Liver (tissue), 3 donors: Measurements from ENCODE around the gene FAM136A.

ENCODE experiments used
- FOXA1 ChIP-seq: IDR thresholded peaks from 2 replicates; pipeline ENCODE4 v1.6.1; 2016; ENCODE audit warnings: antibody characterized with exemption
- GABPA ChIP-seq, 2 donors: IDR thresholded peaks in 1 of 2; conservative IDR thresholded peaks in 1 of 2; 2 replicates each; pipeline ENCODE4 v1.6.1; 2016; ENCODE audit warnings: antibody characterized with exemption in 2 of 2, mild to moderate bottlenecking in 1 of 2, moderate library complexity in 1 of 2
- HNF4G ChIP-seq: IDR thresholded peaks from 2 replicates; pipeline ENCODE4 v1.6.1; 2016; ENCODE audit warnings: antibody characterized with exemption
- RXRA ChIP-seq, 2 donors: IDR thresholded peaks; 2 replicates each; pipeline ENCODE4 v1.6.1; 2017 to 2018; ENCODE audit warnings: antibody characterized with exemption in 2 of 2, mild to moderate bottlenecking in 1 of 2
- SP1 ChIP-seq: IDR thresholded peaks from 2 replicates; pipeline ENCODE4 v1.6.1; 2018; ENCODE audit warnings: antibody characterized with exemption, mild to moderate bottlenecking
- YY1 ChIP-seq: IDR thresholded peaks from 2 replicates; pipeline ENCODE4 v1.6.1; 2016; ENCODE audit warnings: antibody characterized with exemption, mild to moderate bottlenecking
- TF ChIP-seq, protein P1 (sequence below): fragments of 150-350 bp; IDR thresholded peaks from 2 replicates; pipeline ENCODE4 v1.5.1; 2017; ENCODE audit warnings: improper control_type of control experiment, low read depth, low read length; ENCODE audit not compliant: missing input control
- TF ChIP-seq, protein P2 (sequence below): IDR thresholded peaks from 2 replicates; pipeline ENCODE4 v1.6.1; 2016; ENCODE audit warnings: antibody characterized with exemption
- TF ChIP-seq, protein P3 (sequence below): IDR thresholded peaks from 2 replicates; pipeline ENCODE4 v1.6.1; 2016; ENCODE audit warnings: antibody characterized with exemption
- TF ChIP-seq, protein P4 (sequence below): IDR thresholded peaks from 2 replicates; pipeline ENCODE4 v1.6.1; 2016; ENCODE audit warnings: antibody characterized with exemption, mild to moderate bottlenecking
- TF ChIP-seq, protein P5 (sequence below): IDR thresholded peaks from 2 replicates; pipeline ENCODE4 v1.6.1; 2016; ENCODE audit warnings: antibody characterized with exemption
- donor health status: healthy.
- donor health status: healthy.

DNA sequence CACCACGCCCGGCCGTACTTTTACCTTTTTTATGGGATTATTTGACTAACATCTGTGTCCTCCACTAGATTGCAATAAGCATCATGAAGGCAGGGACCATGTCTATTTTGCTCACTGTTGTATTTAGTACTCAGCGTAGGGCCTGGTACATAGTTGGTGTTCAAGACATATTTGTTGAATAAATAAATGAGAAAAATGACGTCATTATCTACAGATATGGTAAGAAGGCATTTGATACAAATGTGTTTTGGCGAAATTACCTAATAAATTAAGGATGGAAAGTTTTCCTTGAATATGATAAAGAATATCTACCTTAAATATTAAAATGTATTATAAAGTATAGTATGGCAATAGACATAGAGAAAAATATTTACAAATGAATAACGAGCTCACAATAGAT, 24.0 kb upstream of the FAM136A start:
- TF ChIP-seq, protein P1, sequence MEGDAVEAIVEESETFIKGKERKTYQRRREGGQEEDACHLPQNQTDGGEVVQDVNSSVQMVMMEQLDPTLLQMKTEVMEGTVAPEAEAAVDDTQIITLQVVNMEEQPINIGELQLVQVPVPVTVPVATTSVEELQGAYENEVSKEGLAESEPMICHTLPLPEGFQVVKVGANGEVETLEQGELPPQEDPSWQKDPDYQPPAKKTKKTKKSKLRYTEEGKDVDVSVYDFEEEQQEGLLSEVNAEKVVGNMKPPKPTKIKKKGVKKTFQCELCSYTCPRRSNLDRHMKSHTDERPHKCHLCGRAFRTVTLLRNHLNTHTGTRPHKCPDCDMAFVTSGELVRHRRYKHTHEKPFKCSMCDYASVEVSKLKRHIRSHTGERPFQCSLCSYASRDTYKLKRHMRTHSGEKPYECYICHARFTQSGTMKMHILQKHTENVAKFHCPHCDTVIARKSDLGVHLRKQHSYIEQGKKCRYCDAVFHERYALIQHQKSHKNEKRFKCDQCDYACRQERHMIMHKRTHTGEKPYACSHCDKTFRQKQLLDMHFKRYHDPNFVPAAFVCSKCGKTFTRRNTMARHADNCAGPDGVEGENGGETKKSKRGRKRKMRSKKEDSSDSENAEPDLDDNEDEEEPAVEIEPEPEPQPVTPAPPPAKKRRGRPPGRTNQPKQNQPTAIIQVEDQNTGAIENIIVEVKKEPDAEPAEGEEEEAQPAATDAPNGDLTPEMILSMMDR, result no peak
- TF ChIP-seq, protein P2, sequence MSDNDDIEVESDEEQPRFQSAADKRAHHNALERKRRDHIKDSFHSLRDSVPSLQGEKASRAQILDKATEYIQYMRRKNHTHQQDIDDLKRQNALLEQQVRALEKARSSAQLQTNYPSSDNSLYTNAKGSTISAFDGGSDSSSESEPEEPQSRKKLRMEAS, result no peak
- TF ChIP-seq RXRA (IDR thresholded peaks at IDR 0.05), result no peak
- TF ChIP-seq, protein P3, sequence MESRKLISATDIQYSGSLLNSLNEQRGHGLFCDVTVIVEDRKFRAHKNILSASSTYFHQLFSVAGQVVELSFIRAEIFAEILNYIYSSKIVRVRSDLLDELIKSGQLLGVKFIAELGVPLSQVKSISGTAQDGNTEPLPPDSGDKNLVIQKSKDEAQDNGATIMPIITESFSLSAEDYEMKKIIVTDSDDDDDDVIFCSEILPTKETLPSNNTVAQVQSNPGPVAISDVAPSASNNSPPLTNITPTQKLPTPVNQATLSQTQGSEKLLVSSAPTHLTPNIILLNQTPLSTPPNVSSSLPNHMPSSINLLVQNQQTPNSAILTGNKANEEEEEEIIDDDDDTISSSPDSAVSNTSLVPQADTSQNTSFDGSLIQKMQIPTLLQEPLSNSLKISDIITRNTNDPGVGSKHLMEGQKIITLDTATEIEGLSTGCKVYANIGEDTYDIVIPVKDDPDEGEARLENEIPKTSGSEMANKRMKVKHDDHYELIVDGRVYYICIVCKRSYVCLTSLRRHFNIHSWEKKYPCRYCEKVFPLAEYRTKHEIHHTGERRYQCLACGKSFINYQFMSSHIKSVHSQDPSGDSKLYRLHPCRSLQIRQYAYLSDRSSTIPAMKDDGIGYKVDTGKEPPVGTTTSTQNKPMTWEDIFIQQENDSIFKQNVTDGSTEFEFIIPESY, result no peak
- no peak for TF ChIP-seq GABPA (IDR thresholded peaks at IDR 0.05 in 1 of 2, conservative IDR thresholded peaks at IDR 0.05 in 1 of 2)
- no peak for TF ChIP-seq FOXA1
- TF ChIP-seq HNF4G, result no peak
- TF ChIP-seq SP1, result no peak
- no peak for TF ChIP-seq YY1
- TF ChIP-seq, protein P4, sequence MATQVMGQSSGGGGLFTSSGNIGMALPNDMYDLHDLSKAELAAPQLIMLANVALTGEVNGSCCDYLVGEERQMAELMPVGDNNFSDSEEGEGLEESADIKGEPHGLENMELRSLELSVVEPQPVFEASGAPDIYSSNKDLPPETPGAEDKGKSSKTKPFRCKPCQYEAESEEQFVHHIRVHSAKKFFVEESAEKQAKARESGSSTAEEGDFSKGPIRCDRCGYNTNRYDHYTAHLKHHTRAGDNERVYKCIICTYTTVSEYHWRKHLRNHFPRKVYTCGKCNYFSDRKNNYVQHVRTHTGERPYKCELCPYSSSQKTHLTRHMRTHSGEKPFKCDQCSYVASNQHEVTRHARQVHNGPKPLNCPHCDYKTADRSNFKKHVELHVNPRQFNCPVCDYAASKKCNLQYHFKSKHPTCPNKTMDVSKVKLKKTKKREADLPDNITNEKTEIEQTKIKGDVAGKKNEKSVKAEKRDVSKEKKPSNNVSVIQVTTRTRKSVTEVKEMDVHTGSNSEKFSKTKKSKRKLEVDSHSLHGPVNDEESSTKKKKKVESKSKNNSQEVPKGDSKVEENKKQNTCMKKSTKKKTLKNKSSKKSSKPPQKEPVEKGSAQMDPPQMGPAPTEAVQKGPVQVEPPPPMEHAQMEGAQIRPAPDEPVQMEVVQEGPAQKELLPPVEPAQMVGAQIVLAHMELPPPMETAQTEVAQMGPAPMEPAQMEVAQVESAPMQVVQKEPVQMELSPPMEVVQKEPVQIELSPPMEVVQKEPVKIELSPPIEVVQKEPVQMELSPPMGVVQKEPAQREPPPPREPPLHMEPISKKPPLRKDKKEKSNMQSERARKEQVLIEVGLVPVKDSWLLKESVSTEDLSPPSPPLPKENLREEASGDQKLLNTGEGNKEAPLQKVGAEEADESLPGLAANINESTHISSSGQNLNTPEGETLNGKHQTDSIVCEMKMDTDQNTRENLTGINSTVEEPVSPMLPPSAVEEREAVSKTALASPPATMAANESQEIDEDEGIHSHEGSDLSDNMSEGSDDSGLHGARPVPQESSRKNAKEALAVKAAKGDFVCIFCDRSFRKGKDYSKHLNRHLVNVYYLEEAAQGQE, result no peak
- TF ChIP-seq, protein P5, sequence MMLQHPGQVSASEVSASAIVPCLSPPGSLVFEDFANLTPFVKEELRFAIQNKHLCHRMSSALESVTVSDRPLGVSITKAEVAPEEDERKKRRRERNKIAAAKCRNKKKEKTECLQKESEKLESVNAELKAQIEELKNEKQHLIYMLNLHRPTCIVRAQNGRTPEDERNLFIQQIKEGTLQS, result no peak
